Bone marrow (tissue), 2 donors: ENCODE results near the gene CAMK1D.
"Not testable (repeated sequence)": the region's sequence is repeated elsewhere in the genome, so short reads cannot be mapped to it uniquely, and the experiment has no call there.

Experiments
- DNase-seq, 2 donors: peaks; one replicate each; lab custom pipeline; 2025; lab: John Stamatoyannopoulos, UW

The CAMK1D gene

GRCh38 chr10:12469345-12469744 lies 120.0 kb downstream of the CAMK1D start:
- DNase-seq = no peak

GRCh38 chr10:12470719-12471118 lies 121.4 kb downstream of the CAMK1D start:
- no peak for DNase-seq

GRCh38 chr10:12471135-12471534 lies 121.8 kb downstream of the CAMK1D start:
- DNase-seq = no peak

- no peak for DNase-seq
Observed at GRCh38 chr10:12473491-12473890, 124.1 kb downstream of the CAMK1D start.

GRCh38 chr10:12474727-12475412 lies 125.5 kb downstream of the CAMK1D start:
- no peak for DNase-seq

GRCh38 chr10:12476656-12477055 lies 127.3 kb downstream of the CAMK1D start:
- no peak for DNase-seq

- DNase-seq = no peak
Observed at GRCh38 chr10:12479437-12479844, 130.1 kb downstream of the CAMK1D start.

- DNase-seq = no peak
Observed at GRCh38 chr10:12479924-12480323, 130.6 kb downstream of the CAMK1D start.

GRCh38 chr10:12480440-12480839 lies 131.1 kb downstream of the CAMK1D start:
- no peak for DNase-seq

GRCh38 chr10:12481924-12482323 lies 132.6 kb downstream of the CAMK1D start:
- DNase-seq = no peak

GRCh38 chr10:12482587-12482986 lies 133.2 kb downstream of the CAMK1D start:
- no peak for DNase-seq

GRCh38 chr10:12484002-12484918 lies 134.9 kb downstream of the CAMK1D start:
- DNase-seq = no peak

- no peak for DNase-seq
Observed at GRCh38 chr10:12484941-12485805, 135.8 kb downstream of the CAMK1D start.

- no peak for DNase-seq
Observed at GRCh38 chr10:12487366-12487765, 138.0 kb downstream of the CAMK1D start.

GRCh38 chr10:12488626-12489025 lies 139.3 kb downstream of the CAMK1D start:
- no peak for DNase-seq

- no peak for DNase-seq
Observed at GRCh38 chr10:12489357-12489756, 140.0 kb downstream of the CAMK1D start.

- no peak for DNase-seq
Observed at GRCh38 chr10:12489806-12490205, 140.5 kb downstream of the CAMK1D start.

- no peak for DNase-seq
Observed at GRCh38 chr10:12490963-12491362, 141.6 kb downstream of the CAMK1D start.

- DNase-seq = no peak
Observed at GRCh38 chr10:12491491-12491890, 142.1 kb downstream of the CAMK1D start.

- DNase-seq = no peak
Observed at GRCh38 chr10:12492016-12492415, 142.7 kb downstream of the CAMK1D start.

- not testable (repeated sequence) for DNase-seq
Observed at GRCh38 chr10:12497046-12497445, 147.7 kb downstream of the CAMK1D start.
